Hepatocyte (in vitro differentiated cells): ENCODE data around the gene AXDND1. TPM values are rescaled to one million over a fixed set of nuclear protein-coding genes. Genes with fewer than 3 reads are reported as not detected.
A peak's percentile ranks its signal among the peaks of the same experiment; 100 is the strongest.

Experiments used
- DNase-seq: peaks from one replicate; pipeline ENCODE4 v3.0.0-alpha.2; 2016; ENCODE audit warnings: low spot score
- H2AFZ ChIP-seq: fragments of 200-600 bp; sonication (generic); 2 replicates; pipeline ENCODE4 v1.6.0; 2016; ENCODE audit warnings: antibody characterized with exemption, mild to moderate bottlenecking
- H3K27ac ChIP-seq: fragments of 200-600 bp; sonication (generic); 2 replicates; pipeline ENCODE4 v1.5.1; 2016; ENCODE audit warnings: mild to moderate bottlenecking
- H3K27me3 ChIP-seq: fragments of 200-600 bp; sonication (generic); 2 replicates; pipeline ENCODE4 v1.6.1; 2016
- H3K36me3 ChIP-seq: fragments of 200-600 bp; sonication (generic); replicated peaks from 2 replicates; pipeline ENCODE4 v1.5.1; 2016; ENCODE audit warnings: low read depth; ENCODE audit not compliant: insufficient read depth
- H3K4me1 ChIP-seq: fragments of 200-600 bp; sonication (generic); 2 replicates; pipeline ENCODE4 v1.5.1; 2016; ENCODE audit warnings: mild to moderate bottlenecking, moderate library complexity; ENCODE audit not compliant: insufficient read depth
- H3K4me2 ChIP-seq: fragments of 200-600 bp; sonication (generic); 2 replicates; pipeline ENCODE4 v1.6.0; 2016
- H3K4me3 ChIP-seq: fragments of 200-600 bp; sonication (generic); 2 replicates; pipeline ENCODE4 v1.5.1; 2016; ENCODE audit warnings: mild to moderate bottlenecking
- H3K79me2 ChIP-seq: fragments of 200-600 bp; sonication (generic); 2 replicates; pipeline ENCODE4 v1.6.0; 2017; ENCODE audit warnings: mild to moderate bottlenecking
- H3K9me2 ChIP-seq: fragments of 200-600 bp; sonication (generic); replicated peaks from 2 replicates; pipeline ENCODE4 v1.6.0; 2017; ENCODE audit warnings: mild to moderate bottlenecking; ENCODE audit not compliant: insufficient read depth
- H3K9me3 ChIP-seq: fragments of 200-600 bp; sonication (generic); 2 replicates; pipeline ENCODE4 v1.5.1; 2016; ENCODE audit warnings: low read depth, mild to moderate bottlenecking
- H4K20me1 ChIP-seq: fragments of 200-600 bp; sonication (generic); 2 replicates; pipeline ENCODE4 v1.6.0; 2016; ENCODE audit warnings: mild to moderate bottlenecking; ENCODE audit not compliant: insufficient read depth, poor library complexity, severe bottlenecking
- CTCF ChIP-seq: fragments of 200-600 bp; sonication (generic); IDR thresholded peaks from 2 replicates; pipeline ENCODE4 v1.5.1; 2016; ENCODE audit warnings: antibody characterized with exemption, mild to moderate bottlenecking; ENCODE audit not compliant: poor library complexity
- EZH2 ChIP-seq: fragments of 200-600 bp; sonication (generic); IDR thresholded peaks from 2 replicates; pipeline ENCODE4 v1.6.1; 2016; ENCODE audit warnings: antibody characterized with exemption, mild to moderate bottlenecking, borderline replicate concordance
- EZH2phosphoT487 ChIP-seq: fragments of 200-600 bp; sonication (generic); IDR thresholded peaks from one replicate; pipeline ENCODE4 v1.6.1; 2018; ENCODE audit warnings: antibody characterized with exemption, mild to moderate bottlenecking, low read depth, moderate library complexity; ENCODE audit not compliant: unreplicated experiment, severe bottlenecking
- WGBS: methylation state at CpG from one replicate; pipeline ENCODE4 v1.1.6; 2016; ENCODE audit warnings: low lambda C conversion rate; ENCODE audit errors: missing lambda C conversion rate; 5-methylcytosine and 5-hydroxymethylcytosine counted together
- polyA plus RNA-seq: library from polyadenylated mRNA; unstranded; fragments of >200 nt; fragmentation: Nextera tagmentation; extraction: Ambion mirVana; gene quantifications from 2 replicates; pipeline ENCODE4 v1.2.1, GENCODE V29; 2016
- total RNA-seq: library from RNA; depleted of rRNA; stranded (reverse); fragments of >200 nt; gene quantifications from 2 replicates; pipeline ENCODE4 v1.2.3, GENCODE V29; 2014

Gene AXDND1, protein sequence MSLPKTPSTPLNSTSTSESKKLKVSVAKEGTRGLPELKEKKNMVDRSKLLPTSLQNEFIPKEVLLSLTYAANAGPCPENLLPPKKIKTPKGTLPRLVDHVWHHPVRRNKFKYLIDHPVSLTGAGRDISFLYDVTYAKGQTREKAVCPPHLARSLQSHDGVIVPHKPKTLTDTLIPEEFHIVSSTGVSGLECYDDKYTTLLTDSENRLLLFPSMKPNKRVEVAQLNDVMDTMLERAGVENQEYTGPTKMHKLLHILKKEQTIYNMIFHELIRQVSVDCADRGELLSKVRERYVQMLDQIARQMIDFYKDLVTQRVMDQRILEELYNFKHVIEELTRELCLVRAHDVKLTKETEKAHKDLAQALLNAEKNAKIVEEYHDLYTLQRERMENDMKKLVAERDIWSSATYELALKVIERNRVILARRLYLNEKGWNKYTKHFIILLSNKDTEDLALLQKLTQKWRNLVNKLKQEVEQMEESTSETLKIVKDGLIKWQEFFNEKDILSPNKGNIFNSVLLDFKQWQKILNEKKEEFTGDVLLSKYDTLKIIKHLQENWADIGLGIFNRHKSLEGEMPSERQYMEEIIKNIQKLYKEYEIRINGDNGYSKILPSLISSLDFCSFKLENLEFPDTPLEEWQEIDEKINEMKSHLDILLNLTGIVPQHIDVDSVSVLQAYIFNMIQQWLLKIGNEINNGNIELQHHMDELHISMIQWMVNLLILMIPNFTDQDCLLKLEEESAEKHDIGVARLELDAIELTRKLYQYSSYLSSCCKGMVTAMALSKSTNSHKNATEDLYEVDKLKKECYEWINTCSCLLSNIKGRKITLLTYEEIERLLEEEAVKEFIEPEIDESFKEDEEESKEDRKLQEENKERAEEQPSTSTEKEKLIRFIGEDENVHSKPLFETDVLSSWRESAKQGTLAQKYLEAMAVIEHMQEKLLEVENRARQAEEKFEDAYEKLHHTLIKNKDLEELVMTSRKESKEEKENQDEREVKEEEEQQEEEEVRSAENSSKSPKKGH
- total RNA-seq (0.13 TPM in 1 of 2 replicates, not detected in the other), polyA plus RNA-seq (0.27 and 0.90 TPM in 2 replicates)

GRCh38 chr1:179365342-179366092 is at the start of gene AXDND1:
Gene AXDND1 (plus strand): TSS chr1:179365971. CDS start chr1:179366510, 539 bp downstream.
- no peaks in the 10 kb centered on the region for H3K79me2 ChIP-seq
- WGBS, result 8% methylated on average over 39 of the region's 43 CpGs

DNA sequence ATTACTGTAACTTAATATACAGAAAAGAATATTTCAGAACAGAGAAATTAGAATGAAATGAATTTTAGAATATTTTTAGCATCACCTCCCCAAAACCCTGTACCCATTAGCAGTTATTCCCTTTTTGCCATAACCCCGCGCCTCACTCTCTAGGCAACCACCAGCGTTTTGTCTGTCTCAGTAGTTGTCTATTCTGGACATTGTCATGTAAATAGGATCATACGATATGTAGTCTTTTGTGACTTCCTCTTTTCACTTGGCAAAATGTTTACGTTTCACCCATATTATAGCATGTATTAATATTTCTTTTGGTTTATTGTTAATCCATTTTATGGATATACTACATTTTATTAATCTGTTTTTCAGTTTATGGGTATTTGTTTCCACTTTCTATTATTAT is 47.3 kb upstream of the AXDND1 start:
- Histone ChIP-seq H3K36me3 (no peaks in the 10 kb centered on the region), H3K4me2 (no peak overlapping the region), H3K9me3 (no peaks in the 10 kb centered on the region), H3K4me3 (no peak overlapping the region), H2AFZ (no peak overlapping the region), H4K20me1 (no peaks in the 10 kb centered on the region), H3K9me2 (no peaks in the 10 kb centered on the region), H3K27me3 (no peaks in the 10 kb centered on the region), H3K79me2 (peaks cover 50% of the 10 kb centered on the region), H3K27ac (no peak overlapping the region), H3K4me1 (no peaks in the 10 kb centered on the region)
- WGBS, result 85% methylated on average over 5 of the region's 5 CpGs
- no peak for TF ChIP-seq EZH2phosphoT487
- TF ChIP-seq CTCF, result no peak
- no peak for TF ChIP-seq EZH2
- no peak for DNase-seq

More at GRCh38 chr1:179365342-179366092, at the start of gene AXDND1:
- peak within 1 kb of the TSS; percentile 94 for H3K27ac ChIP-seq
- H3K9me3 ChIP-seq, result no peaks in the 10 kb centered on the region
- peak; percentile 90 for DNase-seq
- no peaks in the 10 kb centered on the region for H3K9me2 ChIP-seq
- H3K4me3 ChIP-seq, result peak within 1 kb of the TSS; percentile 29
- TF ChIP-seq EZH2phosphoT487 (no peak), CTCF (no peak), EZH2 (no peak)
- no peaks in the 10 kb centered on the region for H4K20me1 ChIP-seq
- H3K27me3 ChIP-seq, result no peaks in the 10 kb centered on the region
- no peaks in the 10 kb centered on the region for H3K36me3 ChIP-seq
- H3K4me1 ChIP-seq, result no peaks in the 10 kb centered on the region
- H3K4me2 ChIP-seq, result peak within 1 kb of the TSS; percentile 77
- H2AFZ ChIP-seq, result peak within 1 kb of the TSS; percentile 99

- no peaks in the 10 kb centered on the region for H3K27me3 ChIP-seq
- H3K79me2 ChIP-seq, result peaks cover 35% of the 10 kb centered on the region
- TF ChIP-seq CTCF (no peak), EZH2phosphoT487 (no peak), EZH2 (no peak)
- 98% methylated on average over 5 of the region's 5 CpGs for WGBS
- no peak overlapping the region for H2AFZ ChIP-seq
- no peak for DNase-seq
- no peaks in the 10 kb centered on the region for H3K9me3 ChIP-seq
- no peaks in the 10 kb centered on the region for H4K20me1 ChIP-seq
- no peaks in the 10 kb centered on the region for H3K9me2 ChIP-seq
- H3K27ac ChIP-seq, result no peak overlapping the region
- H3K4me1 ChIP-seq, result no peaks in the 10 kb centered on the region
- H3K36me3 ChIP-seq, result no peaks in the 10 kb centered on the region
- no peak overlapping the region for H3K4me2 ChIP-seq
- no peak overlapping the region for H3K4me3 ChIP-seq
Observed at GRCh38 chr1:179321533-179322216, 44.1 kb upstream of the AXDND1 start.
